ENCODE results near the gene CACFD1. TPM values are rescaled to one million over a fixed set of nuclear protein-coding genes. Genes with fewer than 3 reads are reported as not detected.

CACFD1 gene
- total and polyA plus RNA-seq, 2 of the 13 experiments (the other 11 are each of a cell fraction or from before 2014, with no cell fraction given) = 13.8 to 14.6 TPM

DNA sequence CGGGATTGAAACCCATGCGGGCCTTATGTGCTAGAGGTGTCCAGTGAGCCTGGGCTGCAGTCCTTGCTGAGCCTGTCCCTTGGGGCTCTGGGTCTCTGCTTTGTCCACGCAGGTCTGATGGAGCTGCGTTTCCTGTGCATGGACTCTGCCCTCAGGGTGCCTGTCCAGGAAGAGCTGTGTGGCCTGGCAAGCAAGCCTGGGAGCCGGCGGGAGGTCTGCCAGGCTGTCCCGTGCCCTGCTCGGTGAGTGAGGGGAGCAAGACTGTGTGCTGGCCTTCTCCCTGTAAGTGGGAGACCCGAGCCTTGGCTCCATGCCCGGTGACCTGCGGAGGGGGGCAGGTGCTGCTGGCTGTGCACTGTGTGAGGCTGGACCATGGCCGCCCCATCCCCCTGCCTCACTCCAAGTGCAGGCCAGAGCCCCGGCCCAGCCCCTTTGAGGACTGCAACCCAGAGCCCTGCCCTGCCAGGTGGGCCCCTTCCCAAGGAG is 11.2 kb upstream of the CACFD1 start:
- Histone ChIP-seq H3K79me2 (ENCODE audit: insufficient read depth, low read length) (no peaks in the 10 kb centered on the region), H2AFZ (ENCODE audit: low read length) (no peak overlapping the region), H3K4me3 (replicated peaks in 1 of 3; ENCODE audit: insufficient read depth in 1 of 3, low read depth in 2 of 3, low read length in 3 of 3) (peak overlapping the region in 2 of 3 experiments; percentile 36 to 66; a peak in 4 of 6 replicates), H3K27ac (ENCODE audit: extremely low read length, insufficient read depth, low read length) (no peak overlapping the region), H4K20me1 (ENCODE audit: insufficient read depth, low read length) (no peaks in the 10 kb centered on the region), H3K27me3 (ENCODE audit: control insufficient read depth in 1 of 2, insufficient read depth in 2 of 2, low read length in 2 of 2) (peaks cover 3 to 29% of the 10 kb centered on the region in 2 experiments; a peak in 3 of 5 replicates), H3K36me3 (replicated peaks in 1 of 2; ENCODE audit: control insufficient read depth in 1 of 2, insufficient read depth in 2 of 2, low read length in 2 of 2) (no peaks in the 10 kb centered on the region), H3K9me3 (ENCODE audit: low read length) (no peaks in the 10 kb centered on the region), H3K9ac (ENCODE audit: insufficient read depth, low read depth, low read length) (0 out of 2 replicates have a peak overlapping the region, but pooled peaks have one; percentile 11), H3K4me1 (ENCODE audit: insufficient read depth, low read length) (peaks cover 24% of the 10 kb centered on the region), H3K4me2 (ENCODE audit: low read depth, low read length) (peak overlapping the region; percentile 82)
- POLR2A ChIA-PET = interaction anchor here (1.9 to 2.1 kb wide), 2 partner anchors 11 to 30 kb away, joined by 4 to 16 read pairs; partner anchors contain the start of genes CACFD1 and REXO4
- no peak for FAIRE-seq
- in situ Hi-C loops (cut with HindIII; ENCODE audit: extremely low pct_ligation_motif_present, low pct_unique_long_range_greater_than_20kb) (no loop called here), intact Hi-C loops (cut with micrococcal nuclease; ENCODE audit: unreplicated experiment) (no loop called here)
- no TSS peak for BruUV-seq (replicated peaks)
- 0% methylated on average over 4 of the region's 13 CpGs for WGBS (ENCODE audit: low lambda C conversion rate)
- CTCF ChIA-PET (ENCODE audit: low intra/inter-chr PET ratio, low total read pairs) = no interaction called here
- ATAC-seq = peak; percentile 86
- DNase-seq (ENCODE audit: low spot score) = peak; percentile 25
- peak; percentile 34; the same call in 1 of the 2 replicates for TF ChIP-seq RBFOX2 (IDR thresholded peaks at IDR 0.05; ENCODE audit: low read depth, low read length)
- TF ChIP-seq HOXA9 (CRISPR knock-in tag; IDR thresholded peaks at IDR 0.05; ENCODE audit: borderline replicate concordance) = peak; percentile 45; the same call in 1 of the 2 replicates
- peak; percentile 60; the same call in 1 of the 2 replicates for TF ChIP-seq ZNF614 (CRISPR knock-in tag; IDR thresholded peaks at IDR 0.05; ENCODE audit: borderline replicate concordance)
- TF ChIP-seq, protein P1, sequence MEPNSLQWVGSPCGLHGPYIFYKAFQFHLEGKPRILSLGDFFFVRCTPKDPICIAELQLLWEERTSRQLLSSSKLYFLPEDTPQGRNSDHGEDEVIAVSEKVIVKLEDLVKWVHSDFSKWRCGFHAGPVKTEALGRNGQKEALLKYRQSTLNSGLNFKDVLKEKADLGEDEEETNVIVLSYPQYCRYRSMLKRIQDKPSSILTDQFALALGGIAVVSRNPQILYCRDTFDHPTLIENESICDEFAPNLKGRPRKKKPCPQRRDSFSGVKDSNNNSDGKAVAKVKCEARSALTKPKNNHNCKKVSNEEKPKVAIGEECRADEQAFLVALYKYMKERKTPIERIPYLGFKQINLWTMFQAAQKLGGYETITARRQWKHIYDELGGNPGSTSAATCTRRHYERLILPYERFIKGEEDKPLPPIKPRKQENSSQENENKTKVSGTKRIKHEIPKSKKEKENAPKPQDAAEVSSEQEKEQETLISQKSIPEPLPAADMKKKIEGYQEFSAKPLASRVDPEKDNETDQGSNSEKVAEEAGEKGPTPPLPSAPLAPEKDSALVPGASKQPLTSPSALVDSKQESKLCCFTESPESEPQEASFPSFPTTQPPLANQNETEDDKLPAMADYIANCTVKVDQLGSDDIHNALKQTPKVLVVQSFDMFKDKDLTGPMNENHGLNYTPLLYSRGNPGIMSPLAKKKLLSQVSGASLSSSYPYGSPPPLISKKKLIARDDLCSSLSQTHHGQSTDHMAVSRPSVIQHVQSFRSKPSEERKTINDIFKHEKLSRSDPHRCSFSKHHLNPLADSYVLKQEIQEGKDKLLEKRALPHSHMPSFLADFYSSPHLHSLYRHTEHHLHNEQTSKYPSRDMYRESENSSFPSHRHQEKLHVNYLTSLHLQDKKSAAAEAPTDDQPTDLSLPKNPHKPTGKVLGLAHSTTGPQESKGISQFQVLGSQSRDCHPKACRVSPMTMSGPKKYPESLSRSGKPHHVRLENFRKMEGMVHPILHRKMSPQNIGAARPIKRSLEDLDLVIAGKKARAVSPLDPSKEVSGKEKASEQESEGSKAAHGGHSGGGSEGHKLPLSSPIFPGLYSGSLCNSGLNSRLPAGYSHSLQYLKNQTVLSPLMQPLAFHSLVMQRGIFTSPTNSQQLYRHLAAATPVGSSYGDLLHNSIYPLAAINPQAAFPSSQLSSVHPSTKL (CRISPR knock-in tag; IDR thresholded peaks at IDR 0.05) = 0 out of 2 replicates have a peak, but pooled peaks have one; percentile 23
- TF ChIP-seq ZMYM3 (CRISPR knock-in tag; IDR thresholded peaks at IDR 0.05) = peak; percentile 52
- TF ChIP-seq MEF2D (CRISPR knock-in tag; IDR thresholded peaks at IDR 0.05) = 0 out of 2 replicates have a peak, but pooled peaks have one; percentile 39
- 0 out of 2 replicates have a peak, but pooled peaks have one; percentile 15 for TF ChIP-seq PHF21A (CRISPR knock-in tag; IDR thresholded peaks at IDR 0.05)
- peak; percentile 82 for TF ChIP-seq ZNF563 (CRISPR knock-in tag; IDR thresholded peaks at IDR 0.05)
- TF ChIP-seq, protein P2, sequence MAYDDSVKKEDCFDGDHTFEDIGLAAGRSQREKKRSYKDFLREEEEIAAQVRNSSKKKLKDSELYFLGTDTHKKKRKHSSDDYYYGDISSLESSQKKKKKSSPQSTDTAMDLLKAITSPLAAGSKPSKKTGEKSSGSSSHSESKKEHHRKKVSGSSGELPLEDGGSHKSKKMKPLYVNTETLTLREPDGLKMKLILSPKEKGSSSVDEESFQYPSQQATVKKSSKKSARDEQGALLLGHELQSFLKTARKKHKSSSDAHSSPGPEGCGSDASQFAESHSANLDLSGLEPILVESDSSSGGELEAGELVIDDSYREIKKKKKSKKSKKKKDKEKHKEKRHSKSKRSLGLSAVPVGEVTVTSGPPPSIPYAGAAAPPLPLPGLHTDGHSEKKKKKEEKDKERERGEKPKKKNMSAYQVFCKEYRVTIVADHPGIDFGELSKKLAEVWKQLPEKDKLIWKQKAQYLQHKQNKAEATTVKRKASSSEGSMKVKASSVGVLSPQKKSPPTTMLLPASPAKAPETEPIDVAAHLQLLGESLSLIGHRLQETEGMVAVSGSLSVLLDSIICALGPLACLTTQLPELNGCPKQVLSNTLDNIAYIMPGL (CRISPR knock-in tag; IDR thresholded peaks at IDR 0.05; ENCODE audit: borderline replicate concordance in 1 of 2, low read depth in 1 of 2) = no peak
- TF ChIP-seq ZNF883 (CRISPR knock-in tag; IDR thresholded peaks at IDR 0.05; ENCODE audit: not compliant biosample characterization) = peak; percentile 45
- TF ChIP-seq ZFP1 (CRISPR knock-in tag; IDR thresholded peaks at IDR 0.05) = no peak
- 0 out of 2 replicates have a peak, but pooled peaks have one; percentile 43 for TF ChIP-seq ZBTB7B (CRISPR knock-in tag; IDR thresholded peaks at IDR 0.05)
- TF ChIP-seq, protein P3, sequence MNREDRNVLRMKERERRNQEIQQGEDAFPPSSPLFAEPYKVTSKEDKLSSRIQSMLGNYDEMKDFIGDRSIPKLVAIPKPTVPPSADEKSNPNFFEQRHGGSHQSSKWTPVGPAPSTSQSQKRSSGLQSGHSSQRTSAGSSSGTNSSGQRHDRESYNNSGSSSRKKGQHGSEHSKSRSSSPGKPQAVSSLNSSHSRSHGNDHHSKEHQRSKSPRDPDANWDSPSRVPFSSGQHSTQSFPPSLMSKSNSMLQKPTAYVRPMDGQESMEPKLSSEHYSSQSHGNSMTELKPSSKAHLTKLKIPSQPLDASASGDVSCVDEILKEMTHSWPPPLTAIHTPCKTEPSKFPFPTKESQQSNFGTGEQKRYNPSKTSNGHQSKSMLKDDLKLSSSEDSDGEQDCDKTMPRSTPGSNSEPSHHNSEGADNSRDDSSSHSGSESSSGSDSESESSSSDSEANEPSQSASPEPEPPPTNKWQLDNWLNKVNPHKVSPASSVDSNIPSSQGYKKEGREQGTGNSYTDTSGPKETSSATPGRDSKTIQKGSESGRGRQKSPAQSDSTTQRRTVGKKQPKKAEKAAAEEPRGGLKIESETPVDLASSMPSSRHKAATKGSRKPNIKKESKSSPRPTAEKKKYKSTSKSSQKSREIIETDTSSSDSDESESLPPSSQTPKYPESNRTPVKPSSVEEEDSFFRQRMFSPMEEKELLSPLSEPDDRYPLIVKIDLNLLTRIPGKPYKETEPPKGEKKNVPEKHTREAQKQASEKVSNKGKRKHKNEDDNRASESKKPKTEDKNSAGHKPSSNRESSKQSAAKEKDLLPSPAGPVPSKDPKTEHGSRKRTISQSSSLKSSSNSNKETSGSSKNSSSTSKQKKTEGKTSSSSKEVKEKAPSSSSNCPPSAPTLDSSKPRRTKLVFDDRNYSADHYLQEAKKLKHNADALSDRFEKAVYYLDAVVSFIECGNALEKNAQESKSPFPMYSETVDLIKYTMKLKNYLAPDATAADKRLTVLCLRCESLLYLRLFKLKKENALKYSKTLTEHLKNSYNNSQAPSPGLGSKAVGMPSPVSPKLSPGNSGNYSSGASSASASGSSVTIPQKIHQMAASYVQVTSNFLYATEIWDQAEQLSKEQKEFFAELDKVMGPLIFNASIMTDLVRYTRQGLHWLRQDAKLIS (CRISPR knock-in tag; IDR thresholded peaks at IDR 0.05) = no peak
- TF ChIP-seq ETV5 (CRISPR knock-in tag; IDR thresholded peaks at IDR 0.05; ENCODE audit: borderline replicate concordance) = peak; percentile 60; the same call in 1 of the 2 replicates

Data from HepG2 (cell line).